HT-29 (cell line): ENCODE results near the gene NR3C2. TPM values are rescaled to one million over a fixed set of nuclear protein-coding genes. Genes with fewer than 3 reads are reported as not detected.

Experiments used
- DNase-seq: peaks from one replicate; pipeline ENCODE4 v3.0.0-alpha.2; 2015; ENCODE audit warnings: low spot score
- total RNA-seq: library from RNA; depleted of rRNA; stranded (reverse); fragments of >200 nt; shearing (Covaris generic); gene quantifications from 2 replicates; pipeline ENCODE4 v1.2.3, GENCODE V29; 2014

Gene NR3C2
- total RNA-seq, 1 experiment from 2014 or later = 2.5 TPM

GRCh38 chr4:148312956-148313490, 129.2 kb downstream of the NR3C2 start:
- no peak for DNase-seq

DNA sequence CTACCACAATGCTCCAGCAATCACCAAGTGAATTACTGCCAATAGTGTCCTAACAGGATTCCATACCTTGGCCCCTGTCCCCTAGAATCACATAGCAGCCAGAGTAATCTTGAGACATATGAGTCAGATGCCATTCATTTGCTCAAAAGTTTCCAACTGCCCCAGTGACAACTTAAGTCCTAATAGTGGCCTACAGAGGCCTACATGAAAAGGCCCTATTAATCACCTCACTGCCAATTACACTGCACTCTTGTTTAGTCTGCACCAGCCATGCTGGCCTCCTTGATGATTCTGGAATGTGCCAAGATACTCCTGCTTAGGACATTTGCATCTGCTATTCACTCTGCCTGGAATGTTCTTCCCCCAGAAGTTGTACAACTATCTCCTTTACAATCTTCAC, 130.7 kb downstream of the NR3C2 start:
- DNase-seq = no peak

- DNase-seq = no peak
These were observed 131.5 kb downstream of the NR3C2 start for GRCh38 chr4:148310756-148311155.

DNA sequence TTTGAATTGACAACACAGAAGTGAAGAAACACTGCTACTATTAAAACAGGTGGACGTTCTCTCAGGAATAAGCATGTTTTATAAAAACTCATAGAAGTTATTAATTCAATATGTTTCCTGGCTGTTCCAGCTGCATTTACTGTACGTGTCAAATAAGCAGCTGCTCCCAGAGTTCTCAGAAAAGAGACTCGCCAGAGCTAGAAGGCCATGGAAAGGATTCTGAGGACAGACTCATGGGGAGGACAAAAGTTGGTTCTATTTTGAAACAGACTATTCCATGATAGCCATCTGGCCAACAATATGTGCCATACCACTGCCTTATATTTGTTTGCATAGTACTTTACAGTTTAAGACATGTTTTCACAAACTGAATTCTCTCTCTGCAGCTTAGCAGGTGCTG, 136.5 kb downstream of the NR3C2 start:
- DNase-seq = no peak

GRCh38 chr4:148302416-148302815, 139.8 kb downstream of the NR3C2 start:
- DNase-seq = no peak

GRCh38 chr4:148300877-148301276, 141.3 kb downstream of the NR3C2 start:
- DNase-seq = no peak

DNA sequence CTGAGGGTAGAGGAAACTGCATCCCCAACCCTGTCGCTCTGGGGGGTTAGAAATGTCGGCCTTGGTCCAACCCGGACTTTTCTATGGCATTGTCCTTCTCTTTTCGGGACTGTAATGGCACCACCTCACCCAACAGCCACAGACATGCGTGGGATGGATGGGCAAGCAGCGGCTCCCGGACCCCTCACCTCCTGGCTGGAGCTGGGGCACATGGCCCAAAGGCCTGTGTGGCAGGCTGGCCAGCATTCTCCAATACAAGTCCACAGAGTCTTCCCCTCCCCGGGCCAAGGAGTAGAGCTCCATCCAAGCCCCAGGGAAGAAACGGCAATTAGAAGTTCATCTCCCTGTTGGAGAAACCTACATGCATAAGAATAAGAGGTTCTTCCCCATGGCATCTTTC, 142.9 kb downstream of the NR3C2 start:
- DNase-seq = no peak

- DNase-seq = no peak
These were observed 145.7 kb downstream of the NR3C2 start for GRCh38 chr4:148296498-148296897.

- no peak for DNase-seq
These were observed 146.6 kb downstream of the NR3C2 start for GRCh38 chr4:148295642-148296041.

DNA sequence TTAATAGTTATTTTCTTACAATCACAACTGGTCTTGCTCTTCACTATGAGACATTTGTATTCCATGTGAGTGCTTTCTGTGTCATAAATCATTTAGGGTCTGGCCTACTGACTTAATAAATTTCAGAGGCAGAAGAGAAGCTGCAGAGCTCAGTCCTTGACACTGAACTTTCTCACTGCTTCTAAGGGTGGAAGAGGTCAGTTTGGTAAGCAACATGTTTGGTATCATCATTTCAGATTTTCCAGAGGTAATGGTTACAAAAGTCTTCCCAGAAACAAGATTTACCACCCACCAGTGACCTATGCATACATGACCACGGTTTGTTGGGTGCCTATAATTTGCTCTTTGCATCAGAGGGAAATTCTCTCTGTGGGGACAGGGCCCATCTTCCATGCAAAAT, 148.6 kb downstream of the NR3C2 start:
- DNase-seq = no peak

DNA sequence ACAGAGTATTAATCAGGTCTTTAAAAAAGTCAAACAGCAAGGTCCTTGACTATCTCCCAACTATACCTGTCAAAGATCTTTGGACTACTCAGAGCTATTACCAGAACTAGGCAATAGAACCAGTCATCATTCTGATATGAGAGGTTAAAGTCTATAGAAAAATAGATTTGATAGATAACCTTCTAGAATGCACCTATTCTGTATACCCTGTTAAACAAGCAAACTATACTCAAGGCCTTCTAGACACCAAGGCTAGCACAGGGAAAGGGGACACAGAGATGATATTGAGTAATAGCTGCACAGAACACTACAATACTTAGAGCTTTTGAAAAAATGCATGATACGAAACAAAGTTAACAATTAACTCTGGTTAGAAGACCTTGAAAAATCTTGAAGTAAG, 149.5 kb downstream of the NR3C2 start:
- DNase-seq = no peak

GRCh38 chr4:148289740-148290139, 152.5 kb downstream of the NR3C2 start:
- no peak for DNase-seq

GRCh38 chr4:148288448-148288847, 153.8 kb downstream of the NR3C2 start:
- no peak for DNase-seq

GRCh38 chr4:148287111-148287510, 155.1 kb downstream of the NR3C2 start:
- DNase-seq = no peak

DNA sequence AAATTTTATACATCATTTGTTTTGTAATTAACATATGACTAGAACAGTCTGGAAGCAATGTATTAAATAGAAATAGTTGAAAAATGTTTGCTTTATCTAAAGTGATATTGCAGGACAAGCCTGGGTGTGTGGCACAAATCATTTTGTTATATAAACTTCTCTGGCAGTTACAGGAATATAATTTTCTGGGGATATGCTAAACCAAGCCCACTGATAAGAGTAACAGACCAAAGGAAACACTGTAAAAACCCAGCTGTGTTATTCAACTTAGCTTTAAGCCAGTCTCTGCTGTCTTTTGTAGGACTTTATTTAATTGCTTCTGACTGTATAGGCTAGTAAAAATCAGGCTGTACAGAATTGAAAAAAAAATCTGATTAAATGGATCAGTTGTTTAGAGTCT, 156.2 kb downstream of the NR3C2 start:
- DNase-seq = no peak

- no peak for DNase-seq
These were observed 158.5 kb downstream of the NR3C2 start for GRCh38 chr4:148283665-148284064.

GRCh38 chr4:148278310-148278709, 163.9 kb downstream of the NR3C2 start:
- no peak for DNase-seq

DNA sequence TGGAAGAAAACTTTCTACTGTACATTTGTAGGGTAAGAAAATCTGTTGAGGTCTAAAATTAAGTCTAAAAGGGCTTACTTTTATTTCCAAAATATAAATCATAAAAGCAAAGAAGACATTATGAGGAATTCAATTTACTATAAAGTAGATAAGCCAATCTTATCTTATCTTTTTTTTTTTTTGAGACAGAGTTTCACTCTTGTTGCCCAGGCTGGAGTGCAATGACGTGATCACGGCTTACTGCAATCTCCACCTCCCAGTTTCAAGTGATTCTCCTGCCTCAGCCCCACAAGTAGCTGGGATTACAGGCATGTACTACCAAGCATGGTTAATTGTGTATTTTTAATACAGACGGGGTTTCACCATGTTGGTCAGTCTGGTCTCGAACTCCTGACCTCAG, 166.9 kb downstream of the NR3C2 start:
- DNase-seq = no peak

GRCh38 chr4:148273501-148273986, 168.7 kb downstream of the NR3C2 start:
- no peak for DNase-seq

DNA sequence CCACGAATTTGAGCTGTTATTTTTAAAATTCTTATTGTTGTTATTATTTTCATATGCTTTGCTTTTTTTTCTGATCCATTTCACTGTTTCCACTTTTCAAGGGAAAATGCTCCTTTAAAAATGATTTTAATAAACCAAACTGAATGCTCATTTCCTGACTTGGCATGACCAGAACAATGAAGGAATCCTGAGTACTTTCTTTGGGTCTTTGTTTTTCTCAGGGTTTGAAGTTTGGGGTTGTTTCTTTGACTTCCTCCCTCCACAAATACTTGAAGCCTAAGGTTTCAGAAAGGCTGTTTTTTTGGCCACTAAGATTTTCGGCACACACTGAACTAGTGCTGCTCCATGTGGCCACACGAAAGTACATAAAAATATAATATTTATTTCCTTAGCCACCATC, 171.0 kb downstream of the NR3C2 start:
- no peak for DNase-seq

DNA sequence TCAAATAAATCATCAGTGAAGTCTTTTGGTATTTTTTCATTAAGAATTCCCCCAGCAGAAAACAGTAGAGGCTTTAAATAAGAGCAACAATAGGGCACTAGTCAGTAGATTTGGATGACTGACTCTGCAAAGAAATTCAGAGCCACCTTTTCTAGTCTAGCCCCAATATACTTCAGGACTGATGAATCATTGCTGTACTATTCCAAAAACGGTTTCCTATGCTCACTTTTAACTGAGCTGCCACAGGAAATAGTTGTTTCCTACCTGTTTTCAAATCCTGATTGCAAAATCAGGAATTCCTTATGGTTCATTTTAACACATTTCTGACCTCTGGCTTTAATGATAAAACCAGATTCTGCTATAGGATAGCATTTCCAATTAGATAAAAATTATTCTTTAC, 171.6 kb downstream of the NR3C2 start:
- no peak for DNase-seq

GRCh38 chr4:148268835-148269234, 173.4 kb downstream of the NR3C2 start:
- DNase-seq = no peak

GRCh38 chr4:148266921-148267320, 175.3 kb downstream of the NR3C2 start:
- DNase-seq = no peak

- no peak for DNase-seq
These were observed 176.0 kb downstream of the NR3C2 start for GRCh38 chr4:148266240-148266639.
